H9 (cell line): Measurements from ENCODE around the gene DIP2C. TPM values are rescaled to one million over a fixed set of nuclear protein-coding genes. Genes with fewer than 3 reads are reported as not detected.

Source experiments
- DNase-seq: peaks from one replicate; pipeline ENCODE4 v3.0.0-alpha.2; 2017
- H2AFZ ChIP-seq: one replicate; pipeline ENCODE4 v1.6.1; 2013; ENCODE audit warnings: mild to moderate bottlenecking, low read length, control low read depth, moderate library complexity
- H2AK5ac ChIP-seq: 2 replicates; pipeline ENCODE4 v1.6.1; 2013; ENCODE audit warnings: low read length, control low read depth, mixed read lengths; ENCODE audit not compliant: insufficient read length
- H2BK120ac ChIP-seq: one replicate; pipeline ENCODE4 v1.6.1; 2013; ENCODE audit warnings: low read depth, mild to moderate bottlenecking, low read length, control low read depth, inconsistent platforms; ENCODE audit not compliant: poor library complexity, severe bottlenecking
- H2BK12ac ChIP-seq: 2 replicates; pipeline ENCODE4 v1.6.1; 2013; ENCODE audit warnings: low read length, control low read depth, mixed read lengths, low read depth; ENCODE audit not compliant: insufficient read length
- H2BK15ac ChIP-seq: 2 replicates; pipeline ENCODE4 v1.6.1; 2013; ENCODE audit warnings: low read depth, low read length, control low read depth
- H2BK20ac ChIP-seq: one replicate; pipeline ENCODE4 v1.6.1; 2013; ENCODE audit warnings: low read depth, mild to moderate bottlenecking, low read length, control low read depth, inconsistent platforms; ENCODE audit not compliant: poor library complexity, severe bottlenecking
- H2BK5ac ChIP-seq: 2 replicates; pipeline ENCODE4 v1.6.1; 2013; ENCODE audit warnings: low read length, control low read depth, mixed read lengths; ENCODE audit not compliant: insufficient read length
- H3K14ac ChIP-seq: 2 replicates; pipeline ENCODE4 v1.6.1; 2013; ENCODE audit warnings: low read length, control low read depth; ENCODE audit not compliant: insufficient read depth
- H3K18ac ChIP-seq: 2 replicates; pipeline ENCODE4 v1.6.1; 2013; ENCODE audit warnings: low read depth, mild to moderate bottlenecking, mixed read lengths, low read length, control low read depth; ENCODE audit not compliant: insufficient read length
- H3K23ac ChIP-seq: 2 replicates; pipeline ENCODE4 v1.6.1; 2013; ENCODE audit warnings: low read length, control low read depth, mixed read lengths, low read depth; ENCODE audit not compliant: insufficient read length
- H3K23me2 ChIP-seq: 2 replicates; pipeline ENCODE4 v1.6.1; 2013; ENCODE audit warnings: low read depth, mild to moderate bottlenecking, mixed read lengths, low read length, control low read depth; ENCODE audit not compliant: insufficient read length, poor library complexity, severe bottlenecking
- H3K27ac ChIP-seq: 2 replicates; pipeline ENCODE4 v1.5.1; 2013; ENCODE audit warnings: low read length, control low read depth, mixed read lengths, low read depth; ENCODE audit not compliant: insufficient read length
- H3K27me3 ChIP-seq: 2 replicates; pipeline ENCODE4 v1.6.1; 2013; ENCODE audit warnings: low read length, control low read depth, inconsistent platforms; ENCODE audit not compliant: insufficient read depth
- H3K4ac ChIP-seq: 2 replicates; pipeline ENCODE4 v1.6.1; 2013; ENCODE audit warnings: low read depth, mild to moderate bottlenecking, control low read depth, inconsistent platforms, low read length, moderate library complexity
- H3K4me1 ChIP-seq: 2 replicates; pipeline ENCODE4 v1.6.1; 2013; ENCODE audit warnings: low read length, control low read depth, inconsistent platforms; ENCODE audit not compliant: insufficient read depth
- H3K4me2 ChIP-seq: 2 replicates; pipeline ENCODE4 v1.6.1; 2013; ENCODE audit warnings: low read length, control low read depth, mixed read lengths; ENCODE audit not compliant: insufficient read length, insufficient read depth
- H3K56ac ChIP-seq: 2 replicates; pipeline ENCODE4 v1.6.1; 2013; ENCODE audit warnings: low read depth, mild to moderate bottlenecking, mixed read lengths, low read length, control low read depth; ENCODE audit not compliant: insufficient read length
- H3K79me1 ChIP-seq: 2 replicates; pipeline ENCODE4 v1.6.1; 2013; ENCODE audit warnings: low read depth, mild to moderate bottlenecking, moderate library complexity, low read length, control low read depth, inconsistent platforms; ENCODE audit not compliant: insufficient read depth, poor library complexity, severe bottlenecking
- H3K79me2 ChIP-seq: 2 replicates; pipeline ENCODE4 v1.6.1; 2013; ENCODE audit warnings: low read length, control low read depth, inconsistent platforms; ENCODE audit not compliant: insufficient read depth
- H3K9ac ChIP-seq: 2 replicates; pipeline ENCODE4 v1.6.1; 2013; ENCODE audit warnings: low read length, control low read depth, mixed read lengths; ENCODE audit not compliant: insufficient read length; ENCODE audit errors: extremely low read depth
- H3K9me3 ChIP-seq: one replicate; pipeline ENCODE4 v1.6.1; 2013; ENCODE audit warnings: low read depth, low read length, inconsistent platforms; ENCODE audit not compliant: control insufficient read depth
- H3T11ph ChIP-seq: one replicate; pipeline ENCODE4 v1.6.1; 2013; ENCODE audit warnings: mild to moderate bottlenecking, low read length, control low read depth, inconsistent platforms
- H4K20me1 ChIP-seq: one replicate; pipeline ENCODE4 v1.6.1; 2013; ENCODE audit not compliant: control insufficient read depth, insufficient read length, insufficient read depth
- H4K5ac ChIP-seq: 2 replicates; pipeline ENCODE4 v1.6.1; 2013; ENCODE audit warnings: low read depth, mild to moderate bottlenecking, mixed read lengths, low read length, control low read depth; ENCODE audit not compliant: insufficient read length
- H4K8ac ChIP-seq: replicated peaks from 2 replicates; pipeline ENCODE4 v1.6.1; 2013; ENCODE audit warnings: low read length, control low read depth, mixed read lengths, low read depth; ENCODE audit not compliant: insufficient read length
- H4K91ac ChIP-seq: 2 replicates; pipeline ENCODE4 v1.6.1; 2013; ENCODE audit warnings: low read depth, mild to moderate bottlenecking, moderate library complexity, mixed read lengths, low read length, control low read depth; ENCODE audit not compliant: insufficient read length
- H3K27ac Mint-ChIP-seq, 3 experiments: 2 replicates in 2 of 3; 3 replicates in 1 of 3; pipeline ENCODE4 v1.8.0; 2020 to 2021; ENCODE audit warnings: mixed read lengths in 3 of 3, mild to moderate bottlenecking in 1 of 3, moderate library complexity in 1 of 3
- H3K27me3 Mint-ChIP-seq: 2 replicates; pipeline ENCODE4 v1.8.0; 2021; ENCODE audit warnings: low read depth, mild to moderate bottlenecking, moderate library complexity, mixed read lengths
- H3K36me3 Mint-ChIP-seq, 3 experiments: 2 replicates in 2 of 3; 3 replicates in 1 of 3; pipeline ENCODE4 v1.8.0; 2020 to 2021; ENCODE audit warnings: low read depth in 3 of 3, mixed read lengths in 3 of 3; ENCODE audit not compliant: insufficient read depth in 1 of 3
- H3K4me1 Mint-ChIP-seq, 2 experiments: 2 replicates each; pipeline ENCODE4 v1.8.0; 2020; ENCODE audit warnings: mixed read lengths in 2 of 2
- H3K4me3 Mint-ChIP-seq, 2 experiments: 2 replicates in 1 of 2; 3 replicates in 1 of 2; pipeline ENCODE4 v1.8.0; 2020 to 2021; ENCODE audit warnings: mild to moderate bottlenecking in 2 of 2, mixed read lengths in 2 of 2, moderate library complexity in 1 of 2
- H3K9me3 Mint-ChIP-seq, 2 experiments: 2 replicates in 1 of 2; 3 replicates in 1 of 2; pipeline ENCODE4 v1.8.0; 2020; ENCODE audit warnings: mild to moderate bottlenecking in 2 of 2, mixed read lengths in 2 of 2, moderate library complexity in 1 of 2
- whole genome bisulfite sequencing: extraction: QIAGEN DNeasy Blood & Tissue Kit; methylation state at CpG from one replicate; pipeline ENCODE4 v1.1.7; 2013; ENCODE audit warnings: missing lambda C conversion rate, low lambda C conversion rate, mixed read lengths; ENCODE audit not compliant: insufficient read length; ENCODE audit errors: extremely low coverage; 5-methylcytosine and 5-hydroxymethylcytosine counted together
- total RNA-seq: library from RNA; stranded (reverse); gene quantifications from 2 replicates; pipeline ENCODE4 v1.2.1, GENCODE V29; 2021
- TF ChIP-seq, protein P1 (sequence below): fragments of 200-600 bp; sonication (generic); conservative IDR thresholded peaks from 3 replicates; pipeline ENCODE4 v1.8.0; 2021; ENCODE audit warnings: antibody characterized with exemption, mild to moderate bottlenecking

DIP2C gene
- total RNA-seq, 1 experiment from 2014 or later = 7.9 TPM

- Histone ChIP-seq H3K56ac (no peak overlapping the region), H3K4me2 (no peak overlapping the region), H2AK5ac (no peak overlapping the region), H3K23me2 (no peaks in the 10 kb centered on the region), H2BK5ac (no peak overlapping the region), H3K4me1 (no peaks in the 10 kb centered on the region), H4K20me1 (no peaks in the 10 kb centered on the region), H3K18ac (no peak overlapping the region), H4K91ac (no peak overlapping the region), H4K5ac (no peak overlapping the region), H2BK20ac (no peak overlapping the region), H3K79me2 (no peaks in the 10 kb centered on the region), H3K79me1 (no peaks in the 10 kb centered on the region), H3K9ac (no peak overlapping the region), H2BK15ac (no peak overlapping the region), H3K4ac (no peak overlapping the region), H2AFZ (no peak overlapping the region), H3K23ac (no peak overlapping the region), H2BK120ac (no peak overlapping the region), H3K27ac (no peak overlapping the region), H3T11ph (no peak overlapping the region), H4K8ac (no peak overlapping the region), H3K14ac (no peak overlapping the region), H3K9me3 (no peaks in the 10 kb centered on the region), H2BK12ac (no peak overlapping the region), H3K27me3 (no peaks in the 10 kb centered on the region)
- H3K4me1 Mint-ChIP-seq = no peaks in the 10 kb centered on the region
- H3K27me3 Mint-ChIP-seq = no peaks in the 10 kb centered on the region
- TF ChIP-seq, protein P1, sequence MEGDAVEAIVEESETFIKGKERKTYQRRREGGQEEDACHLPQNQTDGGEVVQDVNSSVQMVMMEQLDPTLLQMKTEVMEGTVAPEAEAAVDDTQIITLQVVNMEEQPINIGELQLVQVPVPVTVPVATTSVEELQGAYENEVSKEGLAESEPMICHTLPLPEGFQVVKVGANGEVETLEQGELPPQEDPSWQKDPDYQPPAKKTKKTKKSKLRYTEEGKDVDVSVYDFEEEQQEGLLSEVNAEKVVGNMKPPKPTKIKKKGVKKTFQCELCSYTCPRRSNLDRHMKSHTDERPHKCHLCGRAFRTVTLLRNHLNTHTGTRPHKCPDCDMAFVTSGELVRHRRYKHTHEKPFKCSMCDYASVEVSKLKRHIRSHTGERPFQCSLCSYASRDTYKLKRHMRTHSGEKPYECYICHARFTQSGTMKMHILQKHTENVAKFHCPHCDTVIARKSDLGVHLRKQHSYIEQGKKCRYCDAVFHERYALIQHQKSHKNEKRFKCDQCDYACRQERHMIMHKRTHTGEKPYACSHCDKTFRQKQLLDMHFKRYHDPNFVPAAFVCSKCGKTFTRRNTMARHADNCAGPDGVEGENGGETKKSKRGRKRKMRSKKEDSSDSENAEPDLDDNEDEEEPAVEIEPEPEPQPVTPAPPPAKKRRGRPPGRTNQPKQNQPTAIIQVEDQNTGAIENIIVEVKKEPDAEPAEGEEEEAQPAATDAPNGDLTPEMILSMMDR = no peak
- H3K9me3 Mint-ChIP-seq = no peaks in the 10 kb centered on the region
- DNase-seq = no peak
- no peak overlapping the region for H3K27ac Mint-ChIP-seq
- WGBS = no CpG with 5 or more reads among the region's 14 CpGs
- H3K4me3 Mint-ChIP-seq = no peak overlapping the region
- H3K36me3 Mint-ChIP-seq = peaks cover 0 to 6% (median 0%) of the 10 kb centered on the region in 3 experiments; a peak in 2 of 7 replicates
Measured at GRCh38 chr10:422675-423074, 266.8 kb downstream of the DIP2C start.
